ENCODE data around the gene SKAP1.

The SKAP1 gene

DNA sequence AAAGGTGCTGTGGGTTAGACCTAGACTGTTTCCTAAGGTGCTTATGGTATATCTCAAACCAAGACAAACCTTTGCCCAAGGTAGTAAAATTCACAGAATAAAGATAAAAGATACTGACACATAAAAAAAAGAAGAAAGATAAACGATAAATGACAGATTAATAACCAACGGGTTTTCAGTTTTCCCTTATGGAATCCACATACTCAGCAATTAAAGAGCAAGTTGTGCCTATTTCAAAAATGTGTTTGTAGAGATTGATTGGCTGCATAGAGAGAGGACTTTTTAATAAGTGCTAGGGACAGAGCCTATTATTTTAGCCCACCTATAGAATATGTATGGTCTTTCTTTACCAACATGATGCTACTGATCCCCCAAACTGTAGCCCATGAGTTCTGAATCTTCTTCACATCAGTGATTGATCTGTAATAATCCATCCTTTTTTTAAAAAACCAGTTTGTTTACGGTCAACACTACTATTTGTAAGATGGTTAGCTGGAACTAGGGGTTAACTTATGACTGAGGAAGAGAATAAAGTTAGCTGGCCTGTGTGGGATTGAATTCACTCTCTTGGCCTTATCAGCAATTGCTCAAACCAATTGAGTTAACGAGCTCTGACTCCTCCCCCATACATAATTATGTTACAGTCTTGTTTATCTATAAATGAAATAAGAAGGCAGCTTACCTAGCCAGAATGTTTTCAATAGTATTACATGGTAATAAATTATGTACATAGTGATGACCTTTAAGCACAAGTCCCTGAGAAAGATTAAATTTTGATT, 268.7 kb downstream of the SKAP1 start:
- FAIRE-seq, result no peak

- FAIRE-seq, result no peak
Observed at GRCh38 chr17:48160177-48161081, 269.6 kb downstream of the SKAP1 start.

- no peak for FAIRE-seq
Observed at GRCh38 chr17:48159232-48159631, 270.8 kb downstream of the SKAP1 start.

DNA sequence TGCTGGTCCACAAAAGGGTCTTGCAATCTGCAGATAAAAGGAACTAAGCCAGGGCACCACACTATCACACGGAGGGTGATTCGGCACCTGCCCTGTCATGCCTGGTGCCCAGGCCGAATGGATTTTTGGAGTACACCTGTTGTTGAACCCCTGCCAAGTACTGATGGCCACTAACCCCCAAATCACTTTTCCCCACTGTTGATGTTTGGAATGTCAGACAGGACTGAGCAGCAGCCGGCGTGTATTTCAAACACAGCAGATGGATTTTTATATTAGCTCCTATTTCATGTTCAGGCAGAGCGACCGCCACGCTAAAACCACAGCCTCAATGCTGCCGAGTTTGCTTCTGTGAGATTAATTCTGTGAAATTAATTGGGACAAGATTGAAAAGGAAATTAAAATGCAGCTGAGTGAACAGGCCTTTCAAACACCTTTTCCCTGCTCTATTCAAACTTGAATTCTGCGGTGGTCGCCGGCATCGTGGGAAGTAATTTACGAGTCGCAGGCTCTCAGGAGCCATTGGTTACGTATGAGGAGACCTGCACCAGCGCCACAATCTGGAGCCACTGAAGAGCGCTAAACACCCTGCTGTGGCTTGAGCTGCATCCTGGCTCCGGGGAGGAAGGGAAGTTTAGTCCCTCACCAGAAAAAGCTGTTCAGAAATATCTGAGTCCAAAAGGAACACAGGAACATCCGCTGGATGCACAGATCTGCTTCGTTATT, 274.0 kb downstream of the SKAP1 start:
- FAIRE-seq, result no peak

- FAIRE-seq, result peak; percentile 89
Observed at GRCh38 chr17:48153691-48154358, 276.2 kb downstream of the SKAP1 start.

DNA sequence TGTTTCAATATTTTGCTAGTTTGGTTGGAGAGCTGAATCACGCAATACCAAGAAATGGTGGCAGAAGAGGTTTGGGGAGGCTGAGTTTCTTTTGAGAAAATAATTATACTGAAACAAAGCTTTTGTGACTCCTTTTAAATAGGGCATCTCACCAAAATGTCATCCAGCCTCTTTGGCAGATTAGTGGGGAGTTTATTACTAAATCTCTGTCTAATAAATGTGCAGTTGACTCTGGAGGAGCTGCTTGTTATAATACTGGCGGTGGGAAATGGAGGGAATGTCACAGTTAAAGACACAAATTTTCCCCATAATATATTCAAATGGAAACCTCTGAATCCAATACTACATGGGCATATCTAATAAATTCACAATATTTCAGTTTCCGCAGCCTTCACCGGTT, 277.7 kb downstream of the SKAP1 start:
- no peak for FAIRE-seq

GRCh38 chr17:48151220-48151619, 278.8 kb downstream of the SKAP1 start:
- FAIRE-seq, result no peak

- FAIRE-seq, result no peak
Observed at GRCh38 chr17:48150597-48151001, 279.4 kb downstream of the SKAP1 start.

- FAIRE-seq, result no peak
Observed at GRCh38 chr17:48149787-48150463, 280.1 kb downstream of the SKAP1 start.

GRCh38 chr17:48148854-48149786, 280.9 kb downstream of the SKAP1 start:
- FAIRE-seq, result peak; percentile 74

- peak; percentile 60 for FAIRE-seq
Observed at GRCh38 chr17:48148029-48148770, 281.8 kb downstream of the SKAP1 start.

GRCh38 chr17:48144976-48145798, 284.8 kb downstream of the SKAP1 start:
- no peak for FAIRE-seq

- FAIRE-seq, result no peak
Observed at GRCh38 chr17:48144231-48144630, 285.8 kb downstream of the SKAP1 start.

- no peak for FAIRE-seq
Observed at GRCh38 chr17:48143629-48144028, 286.4 kb downstream of the SKAP1 start.

- no peak for FAIRE-seq
Observed at GRCh38 chr17:48139944-48140343, 290.1 kb downstream of the SKAP1 start.

DNA sequence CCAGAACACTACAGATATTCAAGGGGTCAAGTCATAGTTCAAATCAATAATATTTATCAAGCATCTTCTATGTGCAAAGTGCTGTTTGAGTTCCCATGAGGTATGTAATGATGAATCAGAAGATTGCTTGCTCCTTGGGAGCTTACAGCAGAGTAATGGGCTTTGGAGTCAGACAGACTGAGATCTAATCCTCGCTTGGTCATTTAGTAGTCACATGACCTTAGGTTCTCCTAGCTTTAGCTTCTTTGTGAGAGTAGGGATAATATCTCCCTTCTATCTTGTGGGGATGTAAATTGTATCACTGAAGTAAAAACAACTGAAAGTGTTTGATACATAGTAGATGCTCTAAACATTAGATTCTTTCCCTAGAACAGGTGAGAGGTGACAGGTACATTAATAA, 292.4 kb downstream of the SKAP1 start:
- FAIRE-seq, result no peak

- FAIRE-seq, result no peak
Observed at GRCh38 chr17:48134912-48135480, 295.0 kb downstream of the SKAP1 start.

- no peak for FAIRE-seq
Observed at GRCh38 chr17:48132385-48132784, 297.6 kb downstream of the SKAP1 start.

Measured in G401.6 (cell line).